HEK293 (cell line): Measurements from ENCODE around the gene PKDCC.

Experiments
- HOXA7 ChIP-seq: sonication (generic); formaldehyde crosslinking; IDR thresholded peaks from 2 replicates; pipeline ENCODE4 v1.8.1; 2022; ENCODE audit warnings: missing genetic modification reagents, borderline replicate concordance
- KLF9 ChIP-seq: fragments of 450-650 bp; formaldehyde crosslinking; IDR thresholded peaks from 2 replicates; pipeline ENCODE4 v1.5.1; 2016; ENCODE audit warnings: missing biosample characterization, missing genetic modification characterization, low read depth
- YY1 ChIP-seq: fragments of 450-650 bp; formaldehyde crosslinking; IDR thresholded peaks from 2 replicates; pipeline ENCODE4 v1.5.1; 2018; ENCODE audit warnings: missing biosample characterization, missing genetic modification characterization
- ZBTB7A ChIP-seq: fragments of 450-650 bp; formaldehyde crosslinking; IDR thresholded peaks from 2 replicates; pipeline ENCODE4 v1.5.1; 2016; ENCODE audit warnings: low read depth, missing biosample characterization, missing genetic modification characterization
- ZFP37 ChIP-seq: fragments of 450-650 bp; formaldehyde crosslinking; IDR thresholded peaks from 2 replicates; pipeline ENCODE4 v1.5.1; 2016; ENCODE audit warnings: missing biosample characterization, missing genetic modification characterization
- ZNF423 ChIP-seq: fragments of 450-650 bp; formaldehyde crosslinking; IDR thresholded peaks from 2 replicates; pipeline ENCODE4 v1.5.1; 2016; ENCODE audit warnings: missing biosample characterization, missing genetic modification characterization
- TF ChIP-seq, protein P1 (sequence below): fragments of 450-650 bp; formaldehyde crosslinking; IDR thresholded peaks from 2 replicates; pipeline ENCODE4 v1.5.1; 2016; ENCODE audit warnings: missing biosample characterization, missing genetic modification characterization
- TF ChIP-seq, protein P2 (sequence below): fragments of 450-650 bp; formaldehyde crosslinking; optimal IDR thresholded peaks from 2 replicates; pipeline ENCODE3; 2016; ENCODE audit warnings: missing biosample characterization, mild to moderate bottlenecking, missing genetic modification characterization
- TF ChIP-seq, protein P3 (sequence below): fragments of 450-650 bp; formaldehyde crosslinking; conservative IDR thresholded peaks from 2 replicates; pipeline ENCODE4 v1.5.1; 2016; ENCODE audit warnings: low read depth, missing biosample characterization, missing genetic modification characterization
- TF ChIP-seq, protein P4 (sequence below): fragments of 450-650 bp; formaldehyde crosslinking; IDR thresholded peaks from 2 replicates; pipeline ENCODE4 v1.5.1; 2017; ENCODE audit warnings: missing biosample characterization, missing genetic modification characterization

- TF ChIP-seq ZNF423 (tag by site-specific recombination) = no peak
- TF ChIP-seq ZBTB7A (tag by site-specific recombination) = no peak
- no peak for TF ChIP-seq HOXA7
- TF ChIP-seq KLF9 (tag by site-specific recombination) = no peak
- TF ChIP-seq, protein P1, sequence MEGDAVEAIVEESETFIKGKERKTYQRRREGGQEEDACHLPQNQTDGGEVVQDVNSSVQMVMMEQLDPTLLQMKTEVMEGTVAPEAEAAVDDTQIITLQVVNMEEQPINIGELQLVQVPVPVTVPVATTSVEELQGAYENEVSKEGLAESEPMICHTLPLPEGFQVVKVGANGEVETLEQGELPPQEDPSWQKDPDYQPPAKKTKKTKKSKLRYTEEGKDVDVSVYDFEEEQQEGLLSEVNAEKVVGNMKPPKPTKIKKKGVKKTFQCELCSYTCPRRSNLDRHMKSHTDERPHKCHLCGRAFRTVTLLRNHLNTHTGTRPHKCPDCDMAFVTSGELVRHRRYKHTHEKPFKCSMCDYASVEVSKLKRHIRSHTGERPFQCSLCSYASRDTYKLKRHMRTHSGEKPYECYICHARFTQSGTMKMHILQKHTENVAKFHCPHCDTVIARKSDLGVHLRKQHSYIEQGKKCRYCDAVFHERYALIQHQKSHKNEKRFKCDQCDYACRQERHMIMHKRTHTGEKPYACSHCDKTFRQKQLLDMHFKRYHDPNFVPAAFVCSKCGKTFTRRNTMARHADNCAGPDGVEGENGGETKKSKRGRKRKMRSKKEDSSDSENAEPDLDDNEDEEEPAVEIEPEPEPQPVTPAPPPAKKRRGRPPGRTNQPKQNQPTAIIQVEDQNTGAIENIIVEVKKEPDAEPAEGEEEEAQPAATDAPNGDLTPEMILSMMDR = no peak
- TF ChIP-seq ZFP37 (tag by site-specific recombination) = no peak
- TF ChIP-seq, protein P2, sequence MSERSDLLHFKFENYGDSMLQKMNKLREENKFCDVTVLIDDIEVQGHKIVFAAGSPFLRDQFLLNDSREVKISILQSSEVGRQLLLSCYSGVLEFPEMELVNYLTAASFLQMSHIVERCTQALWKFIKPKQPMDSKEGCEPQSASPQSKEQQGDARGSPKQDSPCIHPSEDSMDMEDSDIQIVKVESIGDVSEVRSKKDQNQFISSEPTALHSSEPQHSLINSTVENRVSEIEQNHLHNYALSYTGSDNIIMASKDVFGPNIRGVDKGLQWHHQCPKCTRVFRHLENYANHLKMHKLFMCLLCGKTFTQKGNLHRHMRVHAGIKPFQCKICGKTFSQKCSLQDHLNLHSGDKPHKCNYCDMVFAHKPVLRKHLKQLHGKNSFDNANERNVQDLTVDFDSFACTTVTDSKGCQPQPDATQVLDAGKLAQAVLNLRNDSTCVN (tag by site-specific recombination) = no peak
- TF ChIP-seq, protein P3, sequence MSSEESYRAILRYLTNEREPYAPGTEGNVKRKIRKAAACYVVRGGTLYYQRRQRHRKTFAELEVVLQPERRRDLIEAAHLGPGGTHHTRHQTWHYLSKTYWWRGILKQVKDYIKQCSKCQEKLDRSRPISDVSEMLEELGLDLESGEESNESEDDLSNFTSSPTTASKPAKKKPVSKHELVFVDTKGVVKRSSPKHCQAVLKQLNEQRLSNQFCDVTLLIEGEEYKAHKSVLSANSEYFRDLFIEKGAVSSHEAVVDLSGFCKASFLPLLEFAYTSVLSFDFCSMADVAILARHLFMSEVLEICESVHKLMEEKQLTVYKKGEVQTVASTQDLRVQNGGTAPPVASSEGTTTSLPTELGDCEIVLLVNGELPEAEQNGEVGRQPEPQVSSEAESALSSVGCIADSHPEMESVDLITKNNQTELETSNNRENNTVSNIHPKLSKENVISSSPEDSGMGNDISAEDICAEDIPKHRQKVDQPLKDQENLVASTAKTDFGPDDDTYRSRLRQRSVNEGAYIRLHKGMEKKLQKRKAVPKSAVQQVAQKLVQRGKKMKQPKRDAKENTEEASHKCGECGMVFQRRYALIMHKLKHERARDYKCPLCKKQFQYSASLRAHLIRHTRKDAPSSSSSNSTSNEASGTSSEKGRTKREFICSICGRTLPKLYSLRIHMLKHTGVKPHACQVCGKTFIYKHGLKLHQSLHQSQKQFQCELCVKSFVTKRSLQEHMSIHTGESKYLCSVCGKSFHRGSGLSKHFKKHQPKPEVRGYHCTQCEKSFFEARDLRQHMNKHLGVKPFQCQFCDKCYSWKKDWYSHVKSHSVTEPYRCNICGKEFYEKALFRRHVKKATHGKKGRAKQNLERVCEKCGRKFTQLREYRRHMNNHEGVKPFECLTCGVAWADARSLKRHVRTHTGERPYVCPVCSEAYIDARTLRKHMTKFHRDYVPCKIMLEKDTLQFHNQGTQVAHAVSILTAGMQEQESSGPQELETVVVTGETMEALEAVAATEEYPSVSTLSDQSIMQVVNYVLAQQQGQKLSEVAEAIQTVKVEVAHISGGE (tag by site-specific recombination) = no peak
- no peak for TF ChIP-seq YY1 (tag by site-specific recombination)
- TF ChIP-seq, protein P4, sequence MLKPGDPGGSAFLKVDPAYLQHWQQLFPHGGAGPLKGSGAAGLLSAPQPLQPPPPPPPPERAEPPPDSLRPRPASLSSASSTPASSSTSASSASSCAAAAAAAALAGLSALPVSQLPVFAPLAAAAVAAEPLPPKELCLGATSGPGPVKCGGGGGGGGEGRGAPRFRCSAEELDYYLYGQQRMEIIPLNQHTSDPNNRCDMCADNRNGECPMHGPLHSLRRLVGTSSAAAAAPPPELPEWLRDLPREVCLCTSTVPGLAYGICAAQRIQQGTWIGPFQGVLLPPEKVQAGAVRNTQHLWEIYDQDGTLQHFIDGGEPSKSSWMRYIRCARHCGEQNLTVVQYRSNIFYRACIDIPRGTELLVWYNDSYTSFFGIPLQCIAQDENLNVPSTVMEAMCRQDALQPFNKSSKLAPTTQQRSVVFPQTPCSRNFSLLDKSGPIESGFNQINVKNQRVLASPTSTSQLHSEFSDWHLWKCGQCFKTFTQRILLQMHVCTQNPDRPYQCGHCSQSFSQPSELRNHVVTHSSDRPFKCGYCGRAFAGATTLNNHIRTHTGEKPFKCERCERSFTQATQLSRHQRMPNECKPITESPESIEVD (tag by site-specific recombination) = peak; percentile 59
Observed at GRCh38 chr2:42084231-42084671, 36.4 kb downstream of the PKDCC start.
